ENCODE measurements around the gene VAT1. TPM values are rescaled to one million over a fixed set of nuclear protein-coding genes. Genes with fewer than 3 reads are reported as not detected.

VAT1 gene
- total and polyA plus RNA-seq, 9 of the 15 experiments (the other 6 are each of a cell fraction or from before 2014, with no cell fraction given), result 29.4 to 153 (median 66.7) TPM

GRCh38 chr17:43027091-43028032 is 5.2 kb upstream of the VAT1 start (continued):
- TF ChIP-seq REST (IDR thresholded peaks at IDR 0.05; ENCODE audit: borderline replicate concordance) (no peak), REST (CRISPR knock-in tag; IDR thresholded peaks at IDR 0.05; ENCODE audit: low read depth) (no peak), HDAC2 (IDR thresholded peaks at IDR 0.05) (no peak)

Measured in K562 (cell line).